GM15510 (cell line): ENCODE data around the gene ZNF83.
A peak's percentile ranks its signal among the peaks of the same experiment; 100 is the strongest.

Experiments
- POLR2A ChIP-seq: IDR thresholded peaks from 3 replicates; pipeline ENCODE4 v1.6.1; 2011; ENCODE audit warnings: borderline replicate concordance; ENCODE audit not compliant: insufficient read length; ENCODE audit errors: extremely low read depth

The ZNF83 gene

DNA sequence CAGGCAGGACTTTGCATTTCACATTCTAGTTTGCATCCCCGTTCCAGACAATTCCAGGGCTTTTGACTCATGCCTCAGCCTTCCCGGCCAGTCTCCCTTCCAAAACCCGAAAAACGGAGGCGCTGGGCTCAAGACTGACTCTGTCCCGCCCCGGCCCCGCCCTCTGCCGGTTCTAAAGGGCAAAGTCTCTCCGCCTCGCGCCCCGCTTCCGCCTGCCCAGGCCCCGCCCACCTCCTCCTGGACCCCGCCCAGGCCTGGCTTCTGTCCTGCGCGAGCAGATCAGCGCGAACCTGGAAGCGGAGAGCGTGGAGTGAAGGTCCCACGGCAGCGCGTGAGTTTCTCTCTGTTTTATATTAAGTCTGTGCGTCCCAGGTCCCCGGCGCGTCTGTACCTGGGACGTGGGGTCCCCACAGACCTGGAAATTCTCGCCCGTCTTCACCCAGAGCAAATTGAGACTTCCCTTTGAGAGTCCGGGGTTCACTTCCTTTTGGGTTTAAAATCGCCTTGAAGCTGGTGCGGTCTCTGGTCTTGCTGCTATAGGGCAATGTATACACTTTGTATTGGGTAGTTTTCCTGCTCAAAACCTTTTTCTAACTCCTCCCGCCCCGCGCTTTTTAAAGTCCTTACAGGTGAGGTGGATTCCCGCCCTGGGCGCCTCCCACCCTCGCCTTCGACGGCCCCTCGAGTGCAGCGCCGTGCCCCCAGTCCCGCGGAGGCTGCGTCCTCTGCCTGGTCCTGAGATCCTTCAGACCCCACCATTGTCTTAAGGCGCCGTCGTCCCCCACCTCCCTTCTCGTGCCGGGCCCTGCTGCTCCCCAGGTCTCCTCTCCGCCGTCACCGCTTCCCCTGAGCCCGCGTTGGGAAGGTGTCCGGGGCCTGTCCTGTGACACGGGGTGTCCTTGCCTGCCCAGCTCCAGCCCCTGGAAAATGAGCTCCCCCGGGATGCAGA, 36.9 kb downstream of the ZNF83 start:
- peak; percentile 74 for TF ChIP-seq POLR2A

- TF ChIP-seq POLR2A, result no peak
Measured at GRCh38 chr19:52600639-52601024, 37.5 kb downstream of the ZNF83 start.

DNA sequence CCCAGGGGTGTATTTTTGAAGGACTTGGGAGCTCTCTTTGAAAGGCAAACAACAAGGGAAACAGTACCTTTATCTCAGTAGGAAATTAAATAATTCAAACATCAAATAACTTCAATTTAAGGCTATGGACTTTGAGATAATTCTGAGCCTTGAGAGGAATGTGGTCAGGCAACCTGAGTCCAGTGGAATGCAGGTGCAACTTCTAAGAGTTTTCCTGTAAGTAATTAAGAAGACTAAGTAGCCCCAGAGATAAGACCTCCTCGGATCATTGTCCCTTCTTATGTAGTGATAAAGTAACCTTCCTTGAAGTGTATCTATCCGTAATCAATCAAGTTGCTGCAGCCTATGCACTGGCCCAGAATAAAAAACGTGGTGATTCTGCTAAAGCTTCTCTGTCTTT, 38.9 kb downstream of the ZNF83 start:
- no peak for TF ChIP-seq POLR2A

- no peak for TF ChIP-seq POLR2A
Measured at GRCh38 chr19:52592301-52592700, 45.9 kb downstream of the ZNF83 start.

GRCh38 chr19:52590728-52591127, 47.4 kb downstream of the ZNF83 start:
- no peak for TF ChIP-seq POLR2A

- no peak for TF ChIP-seq POLR2A
Measured at GRCh38 chr19:52585604-52586003, 52.6 kb downstream of the ZNF83 start.

GRCh38 chr19:52584736-52585440, 53.3 kb downstream of the ZNF83 start:
- no peak for TF ChIP-seq POLR2A

GRCh38 chr19:52570000-52570861, 67.9 kb downstream of the ZNF83 start, which contains the start of gene ZNF701:
TSS of gene ZNF701 (plus strand) at chr19:52570287. CDS start at chr19:52574148, 3,861 bp downstream.
- TF ChIP-seq POLR2A, result peak; percentile 85

GRCh38 chr19:52567921-52568320, 70.2 kb downstream of the ZNF83 start:
- TF ChIP-seq POLR2A, result no peak

DNA sequence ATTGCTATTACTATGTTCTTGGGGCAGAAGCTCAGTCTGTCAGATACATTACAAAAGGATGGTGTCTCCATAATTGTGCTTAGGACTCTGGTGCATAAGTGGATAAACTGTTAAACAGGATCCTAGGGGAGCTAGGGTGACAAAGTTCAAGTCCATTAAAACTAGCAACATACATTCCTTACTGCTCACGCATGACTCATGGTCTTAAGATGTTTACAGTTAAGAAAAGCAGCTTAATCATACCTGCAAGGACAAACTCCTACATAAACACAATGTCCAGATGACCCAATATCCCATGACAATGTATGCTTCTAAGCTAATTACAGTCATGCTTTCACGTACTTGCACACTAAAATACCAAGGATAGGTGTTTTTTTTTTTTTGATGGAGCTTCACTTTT, 71.6 kb downstream of the ZNF83 start:
- no peak for TF ChIP-seq POLR2A

- TF ChIP-seq POLR2A, result no peak
Measured at GRCh38 chr19:52566121-52566520, 72.0 kb downstream of the ZNF83 start.
